Muscle layer of duodenum (tissue), 2 donors: ENCODE results near the gene METTL25.

Experiments
- H3K27ac ChIP-seq: one replicate; pipeline ENCODE4 v1.7.0; 2013; ENCODE audit warnings: mild to moderate bottlenecking, low read length
- H3K27me3 ChIP-seq: one replicate; pipeline ENCODE4 v1.7.0; 2013; ENCODE audit warnings: low read depth, mild to moderate bottlenecking, control low read depth, low read length
- H3K36me3 ChIP-seq, 2 donors: one replicate each; pipeline ENCODE4 v1.7.0; 2013; ENCODE audit warnings: low read length in 2 of 2, control low read depth in 1 of 2, mild to moderate bottlenecking in 1 of 2; ENCODE audit not compliant: insufficient read depth in 2 of 2, control insufficient read depth in 1 of 2
- H3K4me1 ChIP-seq, 2 donors: one replicate each; pipeline ENCODE4 v1.7.0; 2013; ENCODE audit warnings: low read length in 2 of 2, mild to moderate bottlenecking in 2 of 2, control low read depth in 1 of 2, moderate library complexity in 1 of 2; ENCODE audit not compliant: insufficient read depth in 2 of 2, control insufficient read depth in 1 of 2
- H3K4me3 ChIP-seq, 2 donors: one replicate each; pipeline ENCODE4 v1.7.0; 2013; ENCODE audit warnings: low read length in 2 of 2, low read depth in 1 of 2, mild to moderate bottlenecking in 1 of 2
- H3K9me3 ChIP-seq, 2 donors: one replicate each; pipeline ENCODE4 v1.7.0; 2013; ENCODE audit warnings: low read length in 2 of 2, control low read depth in 1 of 2, mild to moderate bottlenecking in 1 of 2; ENCODE audit not compliant: control insufficient read depth in 1 of 2
- donor health status: healthy.

The METTL25 gene

DNA sequence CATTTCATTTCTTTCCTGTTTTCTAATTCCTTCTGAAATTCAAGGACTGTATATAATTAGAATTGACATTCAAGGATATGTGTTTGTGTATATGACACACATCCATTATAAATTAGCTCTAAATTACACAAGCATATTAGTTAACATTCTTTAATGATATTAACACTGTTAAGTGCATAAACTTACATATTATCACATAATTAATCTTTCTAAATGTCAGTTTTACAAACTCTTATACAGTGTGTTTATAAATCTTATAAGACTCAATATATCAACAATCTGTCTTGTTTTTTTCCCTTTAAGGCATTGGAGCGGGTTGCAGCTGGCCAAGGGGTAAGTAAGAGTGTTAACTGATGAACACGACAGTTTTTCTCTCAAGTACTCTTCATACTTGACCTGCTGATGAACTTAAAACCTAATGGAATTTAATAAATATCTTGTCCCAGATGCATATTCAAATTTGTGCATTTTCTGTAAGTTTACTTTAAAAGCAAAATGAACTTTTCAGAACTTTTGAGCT is 76.1 kb downstream of the METTL25 start:
- Histone ChIP-seq H3K4me1 (no peaks in the 10 kb centered on the region), H3K4me3 (no peak overlapping the region), H3K27me3 (no peaks in the 10 kb centered on the region), H3K9me3 (no peaks in the 10 kb centered on the region), H3K27ac (no peak overlapping the region), H3K36me3 (no peaks in the 10 kb centered on the region)

DNA sequence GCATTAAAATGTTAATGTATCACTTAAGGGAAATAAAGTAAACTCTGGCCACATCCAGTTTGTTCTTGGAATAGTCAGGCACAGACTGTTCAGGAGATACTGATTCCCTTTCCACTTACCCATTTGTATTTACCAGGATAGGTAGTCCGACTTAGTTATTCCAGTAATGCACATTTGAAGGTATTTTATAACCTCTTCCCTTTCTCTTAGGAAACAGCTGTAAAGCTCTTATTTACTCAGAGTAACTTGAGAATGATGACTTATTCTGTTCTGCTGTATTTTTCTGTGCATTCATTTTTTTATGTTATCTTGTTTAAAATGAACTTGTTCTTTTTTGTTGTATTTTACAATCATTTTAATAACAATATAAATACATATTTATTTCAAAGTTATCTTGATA is 78.0 kb downstream of the METTL25 start:
- H3K4me1 ChIP-seq, result no peaks in the 10 kb centered on the region
- H3K4me3 ChIP-seq, result no peak overlapping the region
- no peaks in the 10 kb centered on the region for H3K27me3 ChIP-seq
- no peaks in the 10 kb centered on the region for H3K36me3 ChIP-seq
- no peak overlapping the region for H3K27ac ChIP-seq
- H3K9me3 ChIP-seq, result no peaks in the 10 kb centered on the region

GRCh38 chr12:82437744-82438143 is 79.4 kb downstream of the METTL25 start:
- Histone ChIP-seq H3K27ac (no peak overlapping the region), H3K9me3 (no peaks in the 10 kb centered on the region), H3K27me3 (no peaks in the 10 kb centered on the region), H3K36me3 (no peaks in the 10 kb centered on the region), H3K4me3 (no peak overlapping the region), H3K4me1 (no peaks in the 10 kb centered on the region)

DNA sequence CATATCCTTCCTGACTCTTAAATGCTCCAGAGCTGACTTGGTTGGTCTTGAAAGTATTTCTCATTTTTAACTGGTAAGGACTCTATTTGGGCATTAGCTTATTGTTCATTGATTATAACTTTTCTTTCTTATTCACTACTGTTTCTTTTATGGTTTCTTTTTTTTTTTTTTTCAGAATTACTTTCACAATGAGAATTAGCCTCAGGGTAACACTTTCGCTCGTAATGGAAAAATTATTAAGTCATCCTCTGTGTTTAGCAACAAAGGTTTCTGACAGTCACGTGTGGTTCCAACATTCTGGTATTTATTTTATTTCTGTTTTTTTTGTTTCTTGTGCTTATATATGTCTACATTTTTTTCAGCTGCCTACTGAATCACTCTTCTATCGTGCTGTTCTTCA is 80.0 kb downstream of the METTL25 start:
- Histone ChIP-seq H3K4me3 (no peak overlapping the region), H3K4me1 (no peaks in the 10 kb centered on the region), H3K36me3 (no peaks in the 10 kb centered on the region), H3K27ac (no peak overlapping the region), H3K27me3 (no peaks in the 10 kb centered on the region), H3K9me3 (no peaks in the 10 kb centered on the region)

- Histone ChIP-seq H3K36me3 (peaks cover 0 to 9% of the 10 kb centered on the region in 2 donors), H3K27ac (no peak overlapping the region), H3K9me3 (no peaks in the 10 kb centered on the region), H3K4me1 (no peaks in the 10 kb centered on the region), H3K4me3 (no peak overlapping the region), H3K27me3 (no peaks in the 10 kb centered on the region)
Measured at GRCh38 chr12:82440885-82441284, 82.6 kb downstream of the METTL25 start.

DNA sequence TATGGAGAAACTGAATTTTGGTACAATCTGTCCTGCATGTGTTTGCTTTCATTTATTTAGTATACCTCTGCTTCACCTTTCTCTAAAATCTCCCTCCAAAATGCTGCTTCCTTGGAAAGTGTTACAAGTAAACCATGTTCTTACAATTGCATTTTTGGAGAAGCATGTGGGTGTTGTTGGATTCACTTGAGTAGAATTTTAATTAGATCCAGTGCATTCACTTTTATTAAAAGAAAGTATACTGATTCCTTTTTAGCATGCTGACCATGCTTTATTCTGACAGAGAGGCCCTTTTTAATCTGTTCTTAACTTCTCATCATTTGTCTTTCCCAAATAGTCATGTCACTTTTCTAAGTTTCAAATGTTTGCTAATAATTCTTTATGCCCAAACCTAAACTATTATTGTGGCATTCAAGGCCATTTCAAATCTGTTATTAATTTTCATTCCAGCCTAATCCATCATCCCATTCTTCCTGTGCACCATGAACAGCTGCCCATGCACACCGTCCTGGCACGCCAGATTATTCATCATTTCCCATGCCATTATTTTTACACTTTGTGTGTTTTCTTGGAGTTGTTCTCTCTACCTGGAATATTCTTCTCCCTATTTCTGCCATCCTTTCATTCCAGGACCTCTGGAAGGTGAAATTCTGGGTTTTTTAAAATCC is 90.7 kb downstream of the METTL25 start:
- no peak overlapping the region for H3K27ac ChIP-seq
- no peaks in the 10 kb centered on the region for H3K4me1 ChIP-seq
- H3K9me3 ChIP-seq, result no peaks in the 10 kb centered on the region
- peaks cover 0 to 9% of the 10 kb centered on the region in 2 donors for H3K36me3 ChIP-seq
- H3K4me3 ChIP-seq, result no peak overlapping the region
- H3K27me3 ChIP-seq, result no peaks in the 10 kb centered on the region

DNA sequence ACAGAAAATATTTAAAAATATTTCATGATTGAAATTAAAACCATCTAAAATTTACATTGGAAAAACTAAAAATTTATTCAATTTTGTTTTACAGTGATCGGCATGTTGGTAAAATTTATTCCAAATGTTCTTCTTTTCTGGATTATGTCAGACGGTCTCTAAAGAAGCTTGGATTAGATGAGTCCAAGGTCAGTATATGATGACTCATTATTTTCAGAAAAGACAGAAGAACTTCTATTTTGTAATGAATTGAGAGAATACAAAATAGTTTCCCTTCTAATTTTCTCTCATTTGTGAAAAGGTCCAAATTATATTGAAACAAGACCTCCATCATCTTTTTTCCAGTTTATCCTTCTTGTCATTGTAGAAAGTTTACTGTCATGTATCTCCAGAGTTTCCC is 98.3 kb downstream of the METTL25 start:
- Histone ChIP-seq H3K27me3 (no peaks in the 10 kb centered on the region), H3K4me1 (no peaks in the 10 kb centered on the region), H3K36me3 (peaks cover 6 to 20% of the 10 kb centered on the region in 2 donors), H3K9me3 (no peaks in the 10 kb centered on the region), H3K27ac (no peak overlapping the region), H3K4me3 (no peak overlapping the region)

GRCh38 chr12:82458101-82458500 is 99.8 kb downstream of the METTL25 start:
- Histone ChIP-seq H3K36me3 (peaks cover 6 to 24% of the 10 kb centered on the region in 2 donors), H3K27ac (no peak overlapping the region), H3K4me1 (no peaks in the 10 kb centered on the region), H3K27me3 (no peaks in the 10 kb centered on the region), H3K4me3 (no peak overlapping the region), H3K9me3 (no peaks in the 10 kb centered on the region)

DNA sequence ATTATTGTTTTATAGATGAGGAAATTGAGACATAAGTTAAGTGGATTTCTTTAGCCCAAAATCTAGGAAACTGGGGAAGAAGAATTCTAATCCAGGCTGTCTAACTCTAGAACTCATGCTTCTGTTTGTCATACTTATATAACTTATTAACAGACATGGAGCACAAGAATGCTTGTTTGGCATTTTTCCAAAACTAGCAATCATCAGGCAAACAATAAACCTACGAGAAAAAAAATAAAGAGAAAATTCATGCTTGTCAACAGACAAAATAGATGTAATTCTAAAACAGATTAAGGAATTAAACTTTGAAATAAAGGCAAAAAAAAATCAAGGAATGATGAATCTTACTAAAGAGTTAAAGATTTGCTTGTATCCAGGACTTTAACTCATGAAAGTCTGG is 103.1 kb downstream of the METTL25 start:
- no peak overlapping the region for H3K27ac ChIP-seq

DNA sequence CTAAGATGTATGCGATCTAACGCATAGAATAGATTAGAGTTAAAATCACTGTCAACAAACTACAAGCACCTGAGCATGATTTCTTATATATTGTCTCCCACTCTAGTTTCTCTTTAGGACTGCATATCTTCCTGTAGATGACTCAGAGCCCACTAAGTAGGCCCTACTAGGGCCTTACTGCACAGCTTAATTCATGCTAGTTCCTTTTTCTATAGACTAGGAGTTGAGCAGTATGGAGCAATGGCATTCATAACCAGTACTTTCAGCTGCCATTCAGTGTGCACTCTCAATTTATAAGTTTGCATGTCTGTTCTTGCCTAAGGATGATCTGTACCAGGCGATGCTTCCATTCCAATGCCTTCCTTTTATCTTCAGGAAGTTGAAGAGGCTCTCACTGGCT is 103.5 kb downstream of the METTL25 start:
- H3K4me1 ChIP-seq, result no peaks in the 10 kb centered on the region
- H3K4me3 ChIP-seq, result no peak overlapping the region
- H3K27me3 ChIP-seq, result no peaks in the 10 kb centered on the region
- peaks cover 6 to 24% of the 10 kb centered on the region in 2 donors for H3K36me3 ChIP-seq
- H3K9me3 ChIP-seq, result no peaks in the 10 kb centered on the region
- H3K27ac ChIP-seq, result no peak overlapping the region

More for the DNA sequence above, 103.1 kb downstream of the METTL25 start:
- peaks cover 6 to 24% of the 10 kb centered on the region in 2 donors for H3K36me3 ChIP-seq
- H3K4me1 ChIP-seq, result no peaks in the 10 kb centered on the region
- H3K4me3 ChIP-seq, result no peak overlapping the region
- no peaks in the 10 kb centered on the region for H3K9me3 ChIP-seq
- H3K27me3 ChIP-seq, result no peaks in the 10 kb centered on the region

- Histone ChIP-seq H3K4me3 (no peak overlapping the region), H3K27me3 (no peaks in the 10 kb centered on the region), H3K4me1 (no peaks in the 10 kb centered on the region), H3K36me3 (peaks cover 4 to 34% of the 10 kb centered on the region in 2 donors), H3K27ac (no peak overlapping the region), H3K9me3 (no peaks in the 10 kb centered on the region)
Measured at GRCh38 chr12:82468563-82468962, 110.2 kb downstream of the METTL25 start.
